HG03342 (cell line): Measurements from ENCODE around the gene DOK7.
"Not testable (repeated sequence)": the region's sequence is repeated elsewhere in the genome, so short reads cannot be mapped to it uniquely, and the experiment has no call there.

Experiments used
- ATAC-seq: cut with Tn5 transposase; IDR thresholded peaks from one replicate; pipeline ENCODE4 v1.9.1; 2021; ENCODE audit warnings: mild to moderate bottlenecking, moderate library complexity; ENCODE audit not compliant: unreplicated experiment

DOK7 gene

GRCh38 chr4:3530663-3531254, 67.7 kb downstream of the DOK7 start:
- no peak for ATAC-seq

DNA sequence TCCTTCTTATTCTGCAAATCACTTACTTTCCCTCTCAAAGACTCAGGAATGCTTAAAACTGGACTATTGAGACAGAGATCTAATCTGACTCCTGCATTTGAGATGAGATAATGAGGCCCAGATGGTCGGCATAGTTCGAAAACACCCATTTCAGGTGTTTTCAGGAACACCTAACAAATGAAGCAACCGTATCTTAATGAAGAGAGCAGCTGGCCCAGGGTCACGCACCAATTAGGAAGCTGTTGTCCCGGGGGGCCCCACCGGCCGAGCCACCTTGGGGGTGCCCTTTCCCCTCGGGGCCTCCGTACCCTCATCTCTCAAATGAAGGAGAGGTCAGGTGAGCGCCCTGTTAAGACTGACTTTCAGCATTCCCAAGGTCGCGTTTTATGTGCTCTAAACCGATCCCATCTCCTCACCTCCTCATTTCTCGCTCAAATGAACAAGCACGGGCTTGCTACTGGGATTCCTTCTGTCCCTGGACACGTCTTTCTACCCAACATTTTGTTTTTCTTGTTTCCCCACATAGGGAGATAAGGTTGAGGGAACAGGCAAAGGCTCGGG, 68.3 kb downstream of the DOK7 start:
- no peak for ATAC-seq

GRCh38 chr4:3531879-3532750, 69.0 kb downstream of the DOK7 start, which contains the start of gene LRPAP1:
Gene LRPAP1 (minus strand): TSS chr4:3532422. CDS start chr4:3532412, 10 bp downstream.
- ATAC-seq = peak; percentile 88

- ATAC-seq = no peak
These were observed 69.8 kb downstream of the DOK7 start for GRCh38 chr4:3532751-3533422.

GRCh38 chr4:3533423-3533820, 70.3 kb downstream of the DOK7 start:
- no peak for ATAC-seq

- ATAC-seq = not testable (repeated sequence)
These were observed 72.7 kb downstream of the DOK7 start for GRCh38 chr4:3535812-3536211.

DNA sequence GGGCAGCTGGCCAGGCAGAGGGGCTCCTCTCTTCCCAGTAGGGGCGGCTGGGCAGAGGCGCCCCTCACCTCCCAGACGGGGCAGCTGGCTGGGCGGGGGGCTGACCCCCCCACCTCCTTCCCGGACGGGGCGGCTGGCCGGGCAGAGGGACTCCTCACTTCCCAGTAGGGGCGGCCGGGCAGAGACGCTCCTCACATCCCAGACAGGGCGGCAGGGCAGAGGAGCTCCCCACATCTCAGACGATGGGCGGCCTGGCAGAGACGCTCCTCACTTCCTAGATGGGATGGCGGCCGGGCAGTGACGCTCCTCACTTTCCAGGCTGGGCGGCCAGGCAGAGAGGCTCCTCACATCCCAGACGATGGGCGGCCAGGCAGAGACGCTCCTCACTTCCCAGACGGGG, 75.8 kb downstream of the DOK7 start:
- ATAC-seq = not testable (repeated sequence)

DNA sequence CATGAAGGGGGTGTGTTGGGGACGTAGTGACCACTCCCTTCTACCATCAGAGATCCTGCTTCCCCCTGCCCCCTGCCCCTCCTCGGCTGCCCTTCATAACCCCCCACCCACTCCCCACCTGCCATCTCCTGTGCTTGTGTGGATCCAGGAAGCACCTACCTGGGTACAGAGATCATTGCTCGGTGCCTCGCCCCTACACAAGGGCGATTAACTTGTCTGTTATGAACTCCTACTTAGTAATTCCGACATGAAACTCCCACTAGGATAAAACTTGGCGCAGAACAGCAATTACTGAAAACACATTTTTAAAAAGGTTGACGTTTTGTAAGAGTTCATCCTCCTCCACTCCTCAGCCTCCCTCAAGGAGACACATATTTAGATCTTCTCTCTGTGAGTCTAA, 80.3 kb downstream of the DOK7 start:
- not testable (repeated sequence) for ATAC-seq
